Neural crest cell (in vitro differentiated cells): ENCODE measurements around the gene ZNF507. TPM values are rescaled to one million over a fixed set of nuclear protein-coding genes. Genes with fewer than 3 reads are reported as not detected.

Source experiments
- DNase-seq: peaks from one replicate; pipeline ENCODE4 v3.0.0; 2021; ENCODE audit warnings: low read depth, mixed read lengths, low spot score
- H3K27ac Mint-ChIP-seq: one replicate; pipeline ENCODE4 v1.8.0; 2021; ENCODE audit warnings: mild to moderate bottlenecking, mixed read lengths; ENCODE audit not compliant: unreplicated experiment
- H3K27me3 Mint-ChIP-seq: 2 replicates; pipeline ENCODE4 v1.8.0; 2021; ENCODE audit warnings: low read depth, mild to moderate bottlenecking, mixed read lengths
- H3K36me3 Mint-ChIP-seq: 2 replicates; pipeline ENCODE4 v1.8.0; 2021; ENCODE audit warnings: low read depth, mild to moderate bottlenecking, mixed read lengths
- H3K4me1 Mint-ChIP-seq: 2 replicates; pipeline ENCODE4 v1.8.0; 2021; ENCODE audit warnings: mixed read lengths
- H3K4me3 Mint-ChIP-seq: one replicate; pipeline ENCODE4 v1.8.0; 2021; ENCODE audit warnings: mild to moderate bottlenecking, mixed read lengths
- H3K9me3 Mint-ChIP-seq: 2 replicates; pipeline ENCODE4 v1.8.0; 2021; ENCODE audit warnings: mixed read lengths
- CTCF ChIP-seq: fragments of 200-600 bp; sonication (generic); conservative IDR thresholded peaks from 2 replicates; pipeline ENCODE4 v1.5.0; 2021; ENCODE audit warnings: antibody characterized with exemption, mild to moderate bottlenecking
- total RNA-seq: library from RNA; stranded (reverse); gene quantifications from 2 replicates; pipeline ENCODE4 v1.2.1, GENCODE V29; 2021

The ZNF507 gene
- total RNA-seq, 1 donor from 2014 or later = 33.8 TPM

GRCh38 chr19:32349724-32350470 is 4.5 kb downstream of the ZNF507 start:
- DNase-seq = no peak
- Mint-ChIP-seq H3K4me1 (peaks cover 28% of the 10 kb centered on the region), H3K27ac (no peak overlapping the region), H3K9me3 (no peaks in the 10 kb centered on the region), H3K27me3 (no peaks in the 10 kb centered on the region), H3K36me3 (peaks cover 26% of the 10 kb centered on the region), H3K4me3 (peak overlapping the region; percentile 2)
- TF ChIP-seq CTCF = no peak

GRCh38 chr19:32350471-32350865 is 5.1 kb downstream of the ZNF507 start:
- peaks cover 26% of the 10 kb centered on the region for H3K36me3 Mint-ChIP-seq
- no peak overlapping the region for H3K4me3 Mint-ChIP-seq
- H3K4me1 Mint-ChIP-seq = peaks cover 28% of the 10 kb centered on the region

GRCh38 chr19:32350987-32351348 is 5.6 kb downstream of the ZNF507 start:
- H3K4me1 Mint-ChIP-seq = peaks cover 27% of the 10 kb centered on the region
- no peak for DNase-seq
- TF ChIP-seq CTCF = no peak
- H3K36me3 Mint-ChIP-seq = peaks cover 26% of the 10 kb centered on the region
- H3K27ac Mint-ChIP-seq = no peak overlapping the region
- no peak overlapping the region for H3K4me3 Mint-ChIP-seq
- H3K27me3 Mint-ChIP-seq = no peaks in the 10 kb centered on the region
- no peaks in the 10 kb centered on the region for H3K9me3 Mint-ChIP-seq

More at GRCh38 chr19:32350471-32350865, 5.1 kb downstream of the ZNF507 start:
- Mint-ChIP-seq H3K9me3 (no peaks in the 10 kb centered on the region), H3K27ac (peak overlapping the region; percentile 12), H3K27me3 (no peaks in the 10 kb centered on the region)
- TF ChIP-seq CTCF = no peak
- no peak for DNase-seq

- no peak overlapping the region for H3K4me3 Mint-ChIP-seq
- no peak overlapping the region for H3K27ac Mint-ChIP-seq
- peaks cover 15% of the 10 kb centered on the region for H3K4me1 Mint-ChIP-seq
- no peak for TF ChIP-seq CTCF
- H3K27me3 Mint-ChIP-seq = no peaks in the 10 kb centered on the region
- H3K36me3 Mint-ChIP-seq = peaks cover 26% of the 10 kb centered on the region
- H3K9me3 Mint-ChIP-seq = no peaks in the 10 kb centered on the region
- no peak for DNase-seq
Observed at GRCh38 chr19:32352241-32352630, 6.8 kb downstream of the ZNF507 start.

GRCh38 chr19:32354345-32354744 is 8.9 kb downstream of the ZNF507 start:
- H3K4me3 Mint-ChIP-seq = no peak overlapping the region
- H3K9me3 Mint-ChIP-seq = no peaks in the 10 kb centered on the region
- peaks cover 6% of the 10 kb centered on the region for H3K4me1 Mint-ChIP-seq
- no peak overlapping the region for H3K27ac Mint-ChIP-seq
- TF ChIP-seq CTCF = no peak
- H3K36me3 Mint-ChIP-seq = peaks cover 22% of the 10 kb centered on the region
- no peaks in the 10 kb centered on the region for H3K27me3 Mint-ChIP-seq
- DNase-seq = no peak
